Muscle of arm (tissue), 12 donors: ENCODE results near the gene ARHGAP40. TPM values are rescaled to one million over a fixed set of nuclear protein-coding genes. Genes with fewer than 3 reads are reported as not detected.

Experiments
- DNase-seq: peaks from one replicate; pipeline ENCODE4 v3.0.0-alpha.2; 2013
- polyA plus RNA-seq, 12 donors: library from polyadenylated mRNA; unstranded; fragments of 120-200 nt; gene quantifications; one replicate each; pipeline ENCODE4 v1.2.1, GENCODE V29; 2013; ENCODE audit not compliant: insufficient read length in 12 of 12

Gene ARHGAP40
- polyA plus RNA-seq, 12 donors = 0.32 to 1.9 (median 0.52) TPM; not detected in 9

DNA sequence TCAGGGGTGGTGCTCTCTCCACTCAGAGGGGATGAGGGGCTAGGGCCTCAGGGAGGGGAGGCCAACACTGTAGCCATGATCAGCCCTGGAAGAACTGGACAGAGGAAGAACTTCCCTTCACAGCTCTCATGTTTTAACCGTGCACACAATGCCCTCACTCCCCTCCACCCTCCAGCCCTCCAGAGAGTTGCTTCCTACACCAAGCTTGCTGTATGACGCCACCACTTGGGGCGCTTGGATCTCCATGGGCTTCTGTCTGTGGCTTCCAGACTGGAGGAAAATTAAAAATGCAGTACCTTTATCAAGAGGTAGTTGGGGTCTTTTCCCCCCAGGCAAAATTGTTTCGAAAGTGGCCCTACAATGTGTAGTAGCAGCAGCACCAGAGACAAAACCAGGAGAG lies 48.4 kb downstream of the ARHGAP40 start:
- no peak for DNase-seq

DNA sequence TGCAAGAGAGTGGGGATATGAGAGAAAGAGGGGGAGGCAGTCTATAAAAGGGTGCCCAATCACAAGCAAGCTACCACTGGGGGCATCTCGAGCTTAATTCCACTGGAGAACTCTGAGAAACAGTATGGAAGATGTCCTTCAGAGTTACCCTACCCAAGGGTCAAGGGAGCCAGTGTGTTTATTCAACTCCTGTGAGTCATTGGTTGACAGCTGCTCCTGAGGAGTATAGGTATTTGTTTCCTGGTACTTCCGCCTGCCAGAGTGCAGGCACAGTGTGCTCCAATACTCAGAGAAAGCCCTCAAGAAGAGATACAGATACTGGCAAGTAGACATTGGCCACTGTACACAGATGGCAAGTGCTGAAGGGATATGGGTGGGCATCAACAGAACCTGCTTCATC lies 49.5 kb downstream of the ARHGAP40 start:
- no peak for DNase-seq

DNA sequence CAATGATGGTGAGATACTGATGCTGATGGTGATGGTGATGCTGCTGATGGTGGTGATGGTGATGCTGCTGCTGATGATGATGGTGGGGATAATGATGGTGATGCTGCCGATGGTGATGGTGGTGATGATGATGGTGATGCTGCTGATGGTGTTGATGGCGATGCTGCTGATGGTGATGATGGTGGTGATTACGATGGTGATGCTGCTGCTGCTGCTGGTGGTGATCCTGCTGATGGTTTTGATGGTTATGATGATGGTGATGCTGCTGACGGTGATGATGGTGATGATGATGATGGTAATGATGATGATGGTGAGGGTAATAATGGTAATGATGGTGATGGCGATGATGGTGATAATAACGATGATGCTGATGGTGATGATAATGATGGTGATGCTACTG lies 50.0 kb downstream of the ARHGAP40 start:
- DNase-seq = no peak

- DNase-seq = no peak
These were observed 51.4 kb downstream of the ARHGAP40 start for GRCh38 chr20:38652995-38653394.

DNA sequence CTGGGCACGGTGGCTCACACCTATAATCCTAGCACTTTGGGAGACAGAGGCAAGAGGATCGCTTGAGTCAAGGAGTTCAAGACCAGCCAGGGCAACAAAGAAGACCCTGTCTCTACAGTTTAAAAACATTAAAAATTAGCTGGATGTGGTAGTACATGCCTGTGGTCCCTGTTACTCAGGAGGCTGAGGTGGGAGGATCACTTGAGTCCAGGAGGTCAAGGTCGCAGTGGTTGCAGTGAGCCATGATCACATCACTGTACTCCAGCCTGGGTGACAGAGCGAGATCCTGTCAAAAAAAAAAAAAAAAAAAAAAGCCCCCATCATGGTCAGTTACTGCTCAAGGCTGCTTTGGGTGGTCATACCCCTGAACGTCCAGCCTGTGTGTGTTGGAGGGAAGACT lies 55.8 kb downstream of the ARHGAP40 start:
- DNase-seq = no peak

- no peak for DNase-seq
These were observed 57.4 kb downstream of the ARHGAP40 start for GRCh38 chr20:38658879-38659596.

DNA sequence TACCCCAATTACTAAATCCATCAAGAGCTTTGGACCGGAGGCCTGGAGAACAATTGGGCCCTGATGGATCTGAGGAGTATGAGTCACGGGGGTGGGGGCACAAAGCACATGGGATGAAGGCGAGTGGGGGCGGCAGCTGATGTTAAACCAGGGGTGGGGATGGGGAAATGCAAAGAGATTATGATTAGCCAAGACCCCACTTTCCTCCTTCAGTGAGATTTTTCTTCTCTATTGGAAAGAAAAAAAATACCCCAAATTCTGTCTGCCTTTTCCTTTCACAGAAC lies 57.9 kb downstream of the ARHGAP40 start:
- DNase-seq = no peak

- DNase-seq = no peak
These were observed 58.8 kb downstream of the ARHGAP40 start for GRCh38 chr20:38660429-38660828.

GRCh38 chr20:38663660-38664059 lies 62.1 kb downstream of the ARHGAP40 start:
- no peak for DNase-seq

DNA sequence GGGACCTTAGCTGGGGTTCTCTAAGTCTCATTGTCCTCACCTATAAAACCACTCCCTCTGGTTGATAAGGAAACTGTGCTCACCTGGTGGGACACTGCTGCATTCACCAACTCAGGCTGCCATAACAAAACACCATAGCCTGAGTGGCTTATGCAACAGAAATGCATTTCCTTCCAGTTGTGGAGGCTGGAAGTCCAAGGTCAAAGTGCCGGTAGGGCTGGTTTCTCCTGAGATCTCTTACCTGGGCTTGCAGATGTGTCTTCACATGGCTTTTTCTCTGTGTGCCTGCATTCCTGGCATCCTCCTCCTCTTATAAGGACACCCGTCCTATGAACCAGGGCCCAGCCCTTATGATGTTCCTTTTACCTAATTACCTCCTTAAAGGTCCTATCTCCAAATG lies 62.7 kb downstream of the ARHGAP40 start:
- no peak for DNase-seq

- DNase-seq = no peak
These were observed 63.5 kb downstream of the ARHGAP40 start for GRCh38 chr20:38665094-38665493.

- no peak for DNase-seq
These were observed 64.1 kb downstream of the ARHGAP40 start for GRCh38 chr20:38665506-38666285.

GRCh38 chr20:38667417-38667956 lies 65.9 kb downstream of the ARHGAP40 start:
- DNase-seq = no peak

DNA sequence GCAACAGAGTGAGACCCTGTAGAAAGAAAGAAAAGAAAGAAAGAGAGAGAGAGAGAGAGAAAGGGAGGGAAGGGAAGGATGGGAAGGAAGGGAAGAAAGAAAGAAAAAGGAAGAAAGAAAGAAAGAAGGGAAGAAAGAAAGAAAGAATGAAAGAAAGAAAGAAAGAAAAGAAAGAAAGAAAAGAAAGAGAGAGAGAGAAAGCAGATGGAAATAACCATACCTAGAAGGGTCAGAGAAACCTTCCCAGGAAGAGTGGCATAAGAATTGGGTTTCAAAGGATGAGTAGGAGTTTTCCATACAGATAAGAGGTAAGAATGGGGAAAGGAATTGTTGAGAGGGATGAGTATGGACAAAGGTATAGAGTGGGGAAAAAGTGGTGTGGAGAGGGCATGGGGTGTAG lies 68.1 kb downstream of the ARHGAP40 start:
- no peak for DNase-seq

- DNase-seq = no peak
These were observed 69.2 kb downstream of the ARHGAP40 start for GRCh38 chr20:38670786-38671185.

DNA sequence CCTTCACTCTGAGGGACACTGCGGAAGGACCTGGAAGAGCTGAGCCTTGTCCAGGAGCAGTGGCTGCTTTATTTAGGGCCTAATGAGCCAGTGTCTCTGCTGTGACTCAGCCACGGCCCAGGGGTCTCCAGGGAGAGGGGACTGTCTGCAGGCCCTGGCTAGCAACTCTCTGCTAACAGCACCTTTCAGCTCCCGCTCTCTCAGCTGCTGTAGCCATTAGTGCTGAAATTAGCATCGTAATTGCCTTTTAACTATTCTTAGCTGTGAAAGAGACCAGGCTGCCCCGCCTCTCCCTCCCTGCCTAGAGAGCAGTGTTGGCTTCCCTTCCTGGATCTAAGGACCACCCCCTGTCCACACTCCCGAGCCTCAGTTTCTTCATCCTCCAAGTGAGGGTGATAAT lies 69.6 kb downstream of the ARHGAP40 start:
- DNase-seq = no peak

GRCh38 chr20:38671701-38672292 lies 70.2 kb downstream of the ARHGAP40 start:
- no peak for DNase-seq

- DNase-seq = no peak
These were observed 70.9 kb downstream of the ARHGAP40 start for GRCh38 chr20:38672504-38672903.

GRCh38 chr20:38673261-38673660 lies 71.7 kb downstream of the ARHGAP40 start:
- DNase-seq = no peak

DNA sequence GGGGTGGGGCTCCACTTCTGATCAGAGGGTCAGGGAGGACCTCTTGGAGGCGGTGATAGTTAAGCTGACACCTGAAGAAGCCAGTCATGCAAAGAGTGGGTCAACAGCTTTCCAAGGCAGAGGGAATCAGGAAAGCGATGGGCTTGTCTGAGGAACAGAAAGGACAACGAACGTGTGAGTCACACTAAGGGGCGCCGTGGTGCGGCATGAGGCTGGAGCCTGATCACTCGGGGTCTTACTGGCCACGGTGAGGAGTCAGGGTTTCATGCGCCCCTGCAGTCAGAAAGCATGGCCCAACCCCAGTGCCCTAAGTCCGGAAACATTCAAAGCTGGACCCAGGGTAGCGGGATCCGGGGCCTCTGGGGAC lies 72.1 kb downstream of the ARHGAP40 start:
- DNase-seq = no peak

GRCh38 chr20:38674092-38674764 lies 72.6 kb downstream of the ARHGAP40 start:
- DNase-seq = peak; percentile 35

- DNase-seq = no peak
These were observed 73.1 kb downstream of the ARHGAP40 start for GRCh38 chr20:38674765-38675133.

DNA sequence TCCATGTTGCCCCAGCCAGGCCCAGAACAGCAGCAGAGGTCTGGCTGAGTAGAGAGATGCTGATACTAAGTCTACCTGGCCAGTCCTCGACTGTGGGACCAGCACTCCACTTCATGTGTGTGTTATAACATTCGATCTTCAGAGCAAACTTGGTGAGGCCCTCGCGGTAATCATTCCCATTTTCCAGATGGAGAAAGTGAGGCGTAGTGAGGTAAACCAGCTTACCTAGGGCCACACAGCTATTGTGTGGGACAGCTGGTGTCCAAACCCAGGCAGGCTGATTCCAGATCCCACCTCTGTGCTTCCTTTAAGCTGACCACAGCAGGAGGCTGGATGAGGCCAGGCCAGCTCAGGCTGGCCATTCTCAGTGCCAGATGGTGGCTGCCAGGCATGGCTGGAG lies 75.0 kb downstream of the ARHGAP40 start:
- no peak for DNase-seq
